Mucosa of stomach (tissue), 1 donor: Measurements from ENCODE around the gene INPP5A.

Source experiments
- H3K27me3 ChIP-seq: one replicate; pipeline ENCODE4 v1.7.0; 2013; ENCODE audit warnings: mild to moderate bottlenecking, low read length; ENCODE audit not compliant: control insufficient read depth, insufficient read depth
- H3K36me3 ChIP-seq: one replicate; pipeline ENCODE4 v1.7.0; 2013; ENCODE audit warnings: low read length; ENCODE audit not compliant: control insufficient read depth, insufficient read depth
- H3K4me1 ChIP-seq: one replicate; pipeline ENCODE4 v1.7.0; 2013; ENCODE audit warnings: mild to moderate bottlenecking, low read length; ENCODE audit not compliant: control insufficient read depth, insufficient read depth
- H3K4me3 ChIP-seq: one replicate; pipeline ENCODE4 v1.7.0; 2013; ENCODE audit warnings: low read length
- H3K9ac ChIP-seq: one replicate; pipeline ENCODE4 v1.7.0; 2013; ENCODE audit warnings: mild to moderate bottlenecking, low read length, moderate library complexity
- H3K9me3 ChIP-seq: one replicate; pipeline ENCODE4 v1.7.0; 2013; ENCODE audit warnings: mild to moderate bottlenecking, low read length, moderate library complexity; ENCODE audit not compliant: control insufficient read depth
- donor health status: Pancreatic carcinoma.

INPP5A gene

GRCh38 chr10:132617737-132618052 lies 80.1 kb downstream of the INPP5A start:
- H3K4me1 ChIP-seq = peaks cover 2% of the 10 kb centered on the region
- H3K9me3 ChIP-seq = no peaks in the 10 kb centered on the region
- no peak overlapping the region for H3K9ac ChIP-seq
- H3K36me3 ChIP-seq = no peaks in the 10 kb centered on the region
- H3K27me3 ChIP-seq = no peaks in the 10 kb centered on the region
- H3K4me3 ChIP-seq = no peak overlapping the region

GRCh38 chr10:132618158-132618919 lies 80.8 kb downstream of the INPP5A start:
- Histone ChIP-seq H3K27me3 (no peaks in the 10 kb centered on the region), H3K9ac (no peak overlapping the region), H3K4me1 (no peaks in the 10 kb centered on the region)

GRCh38 chr10:132619927-132620326 lies 82.3 kb downstream of the INPP5A start:
- Histone ChIP-seq H3K27me3 (no peaks in the 10 kb centered on the region), H3K4me3 (no peak overlapping the region), H3K9me3 (no peaks in the 10 kb centered on the region), H3K9ac (no peak overlapping the region), H3K36me3 (no peaks in the 10 kb centered on the region), H3K4me1 (no peaks in the 10 kb centered on the region)

More at GRCh38 chr10:132618158-132618919, 80.8 kb downstream of the INPP5A start:
- no peaks in the 10 kb centered on the region for H3K36me3 ChIP-seq
- no peaks in the 10 kb centered on the region for H3K9me3 ChIP-seq
- H3K4me3 ChIP-seq = no peak overlapping the region

GRCh38 chr10:132624061-132624846 lies 86.7 kb downstream of the INPP5A start:
- H3K4me3 ChIP-seq = no peak overlapping the region
- peaks cover 33% of the 10 kb centered on the region for H3K4me1 ChIP-seq
- H3K9me3 ChIP-seq = no peaks in the 10 kb centered on the region
- H3K9ac ChIP-seq = no peak overlapping the region
- no peaks in the 10 kb centered on the region for H3K36me3 ChIP-seq
- no peaks in the 10 kb centered on the region for H3K27me3 ChIP-seq

- H3K4me1 ChIP-seq = peaks cover 38% of the 10 kb centered on the region
- H3K9me3 ChIP-seq = no peaks in the 10 kb centered on the region
- H3K9ac ChIP-seq = no peak overlapping the region
- no peaks in the 10 kb centered on the region for H3K27me3 ChIP-seq
- no peaks in the 10 kb centered on the region for H3K36me3 ChIP-seq
- H3K4me3 ChIP-seq = no peak overlapping the region
Observed at GRCh38 chr10:132624847-132625471, 87.4 kb downstream of the INPP5A start.

- H3K27me3 ChIP-seq = no peaks in the 10 kb centered on the region
- H3K4me1 ChIP-seq = peaks cover 43% of the 10 kb centered on the region
- no peaks in the 10 kb centered on the region for H3K36me3 ChIP-seq
- no peak overlapping the region for H3K9ac ChIP-seq
- no peaks in the 10 kb centered on the region for H3K9me3 ChIP-seq
- H3K4me3 ChIP-seq = no peak overlapping the region
Observed at GRCh38 chr10:132626019-132626760, 88.6 kb downstream of the INPP5A start.

- Histone ChIP-seq H3K4me3 (no peak overlapping the region), H3K4me1 (peaks cover 51% of the 10 kb centered on the region), H3K9ac (peak overlapping the region; percentile 48), H3K36me3 (no peaks in the 10 kb centered on the region), H3K9me3 (no peaks in the 10 kb centered on the region), H3K27me3 (no peaks in the 10 kb centered on the region)
Observed at GRCh38 chr10:132626761-132627665, 89.4 kb downstream of the INPP5A start.

- Histone ChIP-seq H3K27me3 (no peaks in the 10 kb centered on the region), H3K9me3 (no peaks in the 10 kb centered on the region), H3K4me3 (no peak overlapping the region), H3K9ac (peak overlapping the region; percentile 48), H3K36me3 (no peaks in the 10 kb centered on the region), H3K4me1 (peaks cover 59% of the 10 kb centered on the region)
Observed at GRCh38 chr10:132627666-132628531, 90.3 kb downstream of the INPP5A start.

- Histone ChIP-seq H3K27me3 (no peaks in the 10 kb centered on the region), H3K4me3 (no peak overlapping the region), H3K36me3 (no peaks in the 10 kb centered on the region), H3K4me1 (peaks cover 72% of the 10 kb centered on the region), H3K9ac (peak overlapping the region; percentile 13), H3K9me3 (no peaks in the 10 kb centered on the region)
Observed at GRCh38 chr10:132628966-132629900, 91.6 kb downstream of the INPP5A start.

- no peak overlapping the region for H3K9ac ChIP-seq
- peaks cover 78% of the 10 kb centered on the region for H3K4me1 ChIP-seq
- H3K4me3 ChIP-seq = no peak overlapping the region
- no peaks in the 10 kb centered on the region for H3K36me3 ChIP-seq
- no peaks in the 10 kb centered on the region for H3K9me3 ChIP-seq
- H3K27me3 ChIP-seq = no peaks in the 10 kb centered on the region
Observed at GRCh38 chr10:132630156-132630555, 92.6 kb downstream of the INPP5A start.
